ENCODE results near the gene PAK2. TPM values are rescaled to one million over a fixed set of nuclear protein-coding genes. Genes with fewer than 3 reads are reported as not detected.

Gene PAK2
- total and polyA plus RNA-seq, 12 donors = 15.3 to 62.0 (median 46.8) TPM

DNA sequence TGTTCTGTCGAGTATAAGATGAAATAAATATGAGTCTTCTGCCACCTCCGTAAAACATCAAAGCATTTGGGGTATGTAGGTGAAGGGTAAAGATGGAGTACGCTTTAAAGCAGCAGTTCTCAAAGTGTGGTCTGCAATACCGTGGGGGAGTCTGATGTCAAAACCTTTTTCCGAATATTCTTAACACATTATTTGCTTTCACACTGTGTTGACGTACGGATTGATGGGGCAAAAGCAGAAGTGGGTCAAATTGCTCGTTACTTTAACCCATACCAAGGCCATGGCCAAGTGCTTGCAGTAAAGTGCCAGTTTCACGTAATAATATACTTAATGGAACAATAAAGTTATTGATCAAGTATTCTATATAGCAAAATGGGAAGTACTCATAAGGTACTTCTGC, 36.3 kb downstream of the PAK2 start:
- H3K4me1 ChIP-seq (replicated peaks in 1 of 2) = peaks cover 22 to 28% of the 10 kb centered on the region in 2 donors
- H3K9me3 ChIP-seq (replicated peaks in 1 of 3) = no peaks in the 10 kb centered on the region
- intact Hi-C loops (cut with DNase I) = no loop called here

DNA sequence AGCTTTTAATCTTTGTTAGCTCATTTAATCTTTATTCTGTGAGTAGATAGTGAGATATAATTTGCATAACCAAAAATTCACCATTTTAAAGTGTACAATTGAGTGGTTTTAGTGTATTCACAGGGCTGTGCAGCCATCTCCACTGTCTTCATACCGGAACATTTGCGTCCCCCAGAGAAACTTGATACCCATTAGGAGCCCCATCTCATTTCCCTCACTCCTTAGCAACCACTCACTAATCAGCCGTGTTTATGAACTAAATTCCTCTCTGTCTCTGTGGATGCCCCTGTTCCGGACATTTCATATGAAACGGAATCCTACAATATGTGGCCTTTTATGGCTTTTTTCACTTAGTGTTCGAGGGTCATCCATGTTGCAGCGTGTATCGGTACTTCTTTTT, 38.2 kb downstream of the PAK2 start:
- WGBS, 4 donors = 89 to 93% (median 92%) methylated on average over 8 of the region's 8 CpGs
- no peak for TF ChIP-seq POLR2A (IDR thresholded peaks at IDR 0.05)
- TF ChIP-seq, protein P1, sequence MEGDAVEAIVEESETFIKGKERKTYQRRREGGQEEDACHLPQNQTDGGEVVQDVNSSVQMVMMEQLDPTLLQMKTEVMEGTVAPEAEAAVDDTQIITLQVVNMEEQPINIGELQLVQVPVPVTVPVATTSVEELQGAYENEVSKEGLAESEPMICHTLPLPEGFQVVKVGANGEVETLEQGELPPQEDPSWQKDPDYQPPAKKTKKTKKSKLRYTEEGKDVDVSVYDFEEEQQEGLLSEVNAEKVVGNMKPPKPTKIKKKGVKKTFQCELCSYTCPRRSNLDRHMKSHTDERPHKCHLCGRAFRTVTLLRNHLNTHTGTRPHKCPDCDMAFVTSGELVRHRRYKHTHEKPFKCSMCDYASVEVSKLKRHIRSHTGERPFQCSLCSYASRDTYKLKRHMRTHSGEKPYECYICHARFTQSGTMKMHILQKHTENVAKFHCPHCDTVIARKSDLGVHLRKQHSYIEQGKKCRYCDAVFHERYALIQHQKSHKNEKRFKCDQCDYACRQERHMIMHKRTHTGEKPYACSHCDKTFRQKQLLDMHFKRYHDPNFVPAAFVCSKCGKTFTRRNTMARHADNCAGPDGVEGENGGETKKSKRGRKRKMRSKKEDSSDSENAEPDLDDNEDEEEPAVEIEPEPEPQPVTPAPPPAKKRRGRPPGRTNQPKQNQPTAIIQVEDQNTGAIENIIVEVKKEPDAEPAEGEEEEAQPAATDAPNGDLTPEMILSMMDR (IDR thresholded peaks at IDR 0.05) = no peak
- peaks cover 22 to 34% of the 10 kb centered on the region in 2 donors for H3K4me1 ChIP-seq (replicated peaks in 1 of 2)

More for the DNA sequence above, 36.3 kb downstream of the PAK2 start:
- no peak for DNase-seq
- no peak overlapping the region for H3K4me3 ChIP-seq
- TF ChIP-seq POLR2A (IDR thresholded peaks at IDR 0.05) = no peak
- TF ChIP-seq, protein P1 (IDR thresholded peaks at IDR 0.05) = no peak
- WGBS, 4 donors = 69 to 80% (median 76%) methylated on average over 9 of the region's 9 CpGs
- H3K27me3 ChIP-seq = no peaks in the 10 kb centered on the region
- peak overlapping the region in 1 of 5 donors; percentile 5 for H3K27ac ChIP-seq
- H3K36me3 ChIP-seq (replicated peaks in 1 of 2) = no peaks in the 10 kb centered on the region

DNA sequence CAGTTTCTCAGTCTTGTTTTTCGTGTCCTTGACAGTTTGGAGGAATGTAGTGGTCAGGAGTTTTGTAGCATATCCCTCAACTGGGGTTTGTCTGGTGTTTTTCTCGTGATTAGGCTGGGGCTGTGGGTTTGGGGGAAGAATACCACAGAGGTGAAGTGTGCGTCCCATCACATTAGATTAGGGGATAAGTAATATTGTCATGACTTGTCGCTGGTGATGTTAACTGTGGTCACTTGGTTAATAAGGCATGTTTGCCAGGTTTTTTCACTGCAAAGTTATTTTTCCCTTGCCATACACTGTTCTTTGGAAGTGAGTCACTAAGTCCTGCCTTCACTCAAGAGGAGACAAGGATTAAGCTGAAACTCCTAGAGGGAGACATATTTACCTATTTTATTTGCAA, 39.1 kb downstream of the PAK2 start:
- H3K27ac ChIP-seq = peak overlapping the region in 3 of 5 donors; percentile 19 to 73 (median 50)
- intact Hi-C loops (cut with DNase I) = no loop called here
- no peaks in the 10 kb centered on the region for H3K36me3 ChIP-seq (replicated peaks in 1 of 2)
- DNase-seq = no peak
- no peak for TF ChIP-seq POLR2A (IDR thresholded peaks at IDR 0.05)
- 49 to 63% (median 51%) methylated on average over 4 of the region's 4 CpGs for WGBS, 4 donors
- no peaks in the 10 kb centered on the region for H3K9me3 ChIP-seq (replicated peaks in 1 of 3)
- H3K27me3 ChIP-seq = no peaks in the 10 kb centered on the region
- H3K4me1 ChIP-seq (replicated peaks in 1 of 2) = peaks cover 22 to 32% of the 10 kb centered on the region in 2 donors
- H3K4me3 ChIP-seq = no peak overlapping the region

More for the DNA sequence above, 38.2 kb downstream of the PAK2 start:
- DNase-seq = no peak
- H3K4me3 ChIP-seq = no peak overlapping the region
- no peaks in the 10 kb centered on the region for H3K27me3 ChIP-seq
- no peaks in the 10 kb centered on the region for H3K9me3 ChIP-seq (replicated peaks in 1 of 3)
- intact Hi-C loops (cut with DNase I) = no loop called here
- H3K36me3 ChIP-seq (replicated peaks in 1 of 2) = no peaks in the 10 kb centered on the region
- H3K27ac ChIP-seq = no peak overlapping the region

DNA sequence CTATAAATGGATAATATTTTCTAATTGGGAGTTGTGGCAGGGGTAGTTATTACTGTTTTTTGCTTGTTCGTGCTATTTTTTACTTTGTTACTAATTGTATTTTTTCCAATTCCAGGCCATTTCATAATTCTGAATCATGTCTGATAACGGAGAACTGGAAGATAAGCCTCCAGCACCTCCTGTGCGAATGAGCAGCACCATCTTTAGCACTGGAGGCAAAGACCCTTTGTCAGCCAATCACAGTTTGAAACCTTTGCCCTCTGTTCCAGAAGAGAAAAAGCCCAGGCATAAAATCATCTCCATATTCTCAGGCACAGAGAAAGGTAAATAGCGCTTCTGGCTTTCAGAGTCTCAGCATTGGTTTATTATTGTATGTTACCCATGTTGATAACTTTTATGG, 42.9 kb downstream of the PAK2 start:
- H3K27ac ChIP-seq = no peak overlapping the region
- peaks cover 12 to 20% of the 10 kb centered on the region in 2 donors for H3K4me1 ChIP-seq (replicated peaks in 1 of 2)
- intact Hi-C loops (cut with DNase I) = no loop called here
- H3K36me3 ChIP-seq (replicated peaks in 1 of 2) = no peaks in the 10 kb centered on the region
- DNase-seq = no peak
- H3K9me3 ChIP-seq (replicated peaks in 1 of 3) = no peaks in the 10 kb centered on the region
- no peaks in the 10 kb centered on the region for H3K27me3 ChIP-seq
- TF ChIP-seq, protein P1 (IDR thresholded peaks at IDR 0.05) = no peak
- no peak for TF ChIP-seq POLR2A (IDR thresholded peaks at IDR 0.05)
- WGBS, 4 donors = 63 to 72% (median 68%) methylated on average over 4 of the region's 4 CpGs
- H3K4me3 ChIP-seq = no peak overlapping the region

DNA sequence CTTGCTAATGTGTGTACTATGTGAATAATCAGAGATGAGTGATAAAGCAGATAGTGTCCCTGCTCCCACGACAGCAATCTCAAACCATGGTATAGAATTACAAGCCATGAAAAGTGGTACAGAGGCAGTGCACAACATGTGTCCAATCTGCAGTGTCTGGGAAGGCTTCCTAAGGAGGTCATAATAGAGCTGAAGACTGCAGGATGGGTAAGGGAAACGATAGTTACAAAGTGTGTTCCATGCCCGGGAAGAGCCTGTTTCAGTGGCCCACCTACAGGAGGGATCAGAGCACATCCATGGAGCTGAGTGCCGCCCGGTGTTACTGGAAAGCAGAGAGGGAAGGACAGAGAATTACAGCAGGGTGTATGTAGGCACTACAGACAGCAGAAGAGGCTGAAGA, 48.9 kb downstream of the PAK2 start:
- intact Hi-C loops (cut with DNase I) = no loop called here
- no peak overlapping the region for H3K4me3 ChIP-seq
- no peaks in the 10 kb centered on the region for H3K9me3 ChIP-seq (replicated peaks in 1 of 3)
- H3K27me3 ChIP-seq = no peaks in the 10 kb centered on the region
- no peaks in the 10 kb centered on the region for H3K36me3 ChIP-seq (replicated peaks in 1 of 2)
- peaks cover 0 to 15% of the 10 kb centered on the region in 2 donors for H3K4me1 ChIP-seq (replicated peaks in 1 of 2)
- DNase-seq = no peak
- H3K27ac ChIP-seq = no peak overlapping the region
- no peak for TF ChIP-seq POLR2A (IDR thresholded peaks at IDR 0.05)
- TF ChIP-seq, protein P1 (IDR thresholded peaks at IDR 0.05) = no peak
- 71 to 83% (median 78%) methylated on average over 5 of the region's 5 CpGs for WGBS, 4 donors
